OCI-LY1 (cell line): Measurements from ENCODE around the gene ELMOD1.

Experiments used
- H2AFZ ChIP-seq: fragments of 200-600 bp; sonication (generic), shearing (Covaris generic); 2 replicates; pipeline ENCODE4 v1.6.0; 2014; ENCODE audit warnings: antibody characterized with exemption, mild to moderate bottlenecking, low read length
- H3F3A ChIP-seq: fragments of 200-600 bp; sonication (generic), shearing (Covaris generic); 2 replicates; pipeline ENCODE4 v1.6.0; 2014; ENCODE audit warnings: mild to moderate bottlenecking, antibody characterized with exemption, low read length, moderate library complexity; ENCODE audit not compliant: insufficient read depth
- H3K27ac ChIP-seq: fragments of 200-600 bp; sonication (generic); 2 replicates; pipeline ENCODE4 v1.5.1; 2014; ENCODE audit warnings: low read length, mixed run types, mild to moderate bottlenecking, low read depth; ENCODE audit not compliant: poor library complexity, severe bottlenecking
- H3K27me3 ChIP-seq: fragments of 200-600 bp; sonication (generic); 2 replicates; pipeline ENCODE4 v1.6.0; 2014; ENCODE audit warnings: antibody characterized with exemption, mild to moderate bottlenecking, low read length, moderate library complexity; ENCODE audit not compliant: insufficient read depth
- H3K36me3 ChIP-seq: fragments of 200-600 bp; sonication (generic); 2 replicates; pipeline ENCODE4 v1.6.1; 2014; ENCODE audit warnings: mild to moderate bottlenecking, antibody characterized with exemption, low read length, moderate library complexity, mixed read lengths; ENCODE audit not compliant: insufficient read depth
- H3K4me1 ChIP-seq: fragments of 200-600 bp; sonication (generic); 2 replicates; pipeline ENCODE4 v1.5.1; 2014; ENCODE audit warnings: mild to moderate bottlenecking, low read length, moderate library complexity; ENCODE audit not compliant: insufficient read depth, severe bottlenecking
- H3K4me2 ChIP-seq: fragments of 200-600 bp; sonication (generic), shearing (Covaris generic); 2 replicates; pipeline ENCODE4 v1.6.1; 2014; ENCODE audit warnings: low read length
- H3K4me3 ChIP-seq: fragments of 200-600 bp; sonication (generic); 2 replicates; pipeline ENCODE4 v1.5.1; 2014; ENCODE audit warnings: low read length, low read depth, mild to moderate bottlenecking, mixed read lengths; ENCODE audit not compliant: poor library complexity, severe bottlenecking
- H3K79me2 ChIP-seq: fragments of 200-600 bp; shearing (Covaris generic); 2 replicates; pipeline ENCODE4 v1.6.1; 2016; ENCODE audit warnings: mixed run types, low read length, mixed read lengths; ENCODE audit not compliant: insufficient read depth
- H3K9ac ChIP-seq: fragments of 200-600 bp; sonication (generic), shearing (Covaris generic); 2 replicates; pipeline ENCODE4 v1.6.1; 2014; ENCODE audit warnings: mild to moderate bottlenecking, low read length, mixed read lengths
- H3K9me2 ChIP-seq: fragments of 200-600 bp; sonication (generic), shearing (Covaris generic); 2 replicates; pipeline ENCODE4 v1.6.1; 2014; ENCODE audit warnings: low read depth, mild to moderate bottlenecking, low read length, mixed read lengths
- H3K9me3 ChIP-seq: fragments of 200-600 bp; shearing (Covaris generic); 2 replicates; pipeline ENCODE4 v1.6.1; 2014; ENCODE audit warnings: low read length, mixed read lengths
- H4K20me1 ChIP-seq: fragments of 200-600 bp; sonication (generic), shearing (Covaris generic); 2 replicates; pipeline ENCODE4 v1.6.0; 2016; ENCODE audit warnings: mild to moderate bottlenecking, low read length; ENCODE audit not compliant: insufficient read depth
- CTCF ChIP-seq: fragments of 200-600 bp; sonication (generic), shearing (Covaris generic); IDR thresholded peaks from 2 replicates; pipeline ENCODE4 v1.5.1; 2017; ENCODE audit warnings: mild to moderate bottlenecking, antibody characterized with exemption, low read length, moderate library complexity, mixed read lengths
- EZH2 ChIP-seq: fragments of 200-600 bp; sonication (generic), shearing (Covaris generic); IDR thresholded peaks from 2 replicates; pipeline ENCODE4 v1.8.0; 2017; ENCODE audit warnings: borderline replicate concordance, mixed run types, mild to moderate bottlenecking, antibody characterized with exemption, low read length, moderate library complexity, mixed read lengths

Gene ELMOD1

GRCh38 chr11:107590460-107591377 lies at the start of gene ELMOD1:
Gene ELMOD1, plus strand, starts transcription at chr11:107591147. Its CDS starts 27,043 bp downstream, at chr11:107618190.
- Histone ChIP-seq H3K36me3 (no peaks in the 10 kb centered on the region), H3F3A (no peaks in the 10 kb centered on the region), H3K79me2 (no peaks in the 10 kb centered on the region), H3K9me3 (no peaks in the 10 kb centered on the region), H3K9ac (no peak within 1 kb of the TSS), H4K20me1 (no peaks in the 10 kb centered on the region), H3K27ac (no peak within 1 kb of the TSS), H3K9me2 (no peaks in the 10 kb centered on the region), H3K27me3 (no peaks in the 10 kb centered on the region; the same call in 1 of the 2 replicates), H3K4me1 (no peaks in the 10 kb centered on the region), H3K4me2 (peak within 1 kb of the TSS; percentile 64), H2AFZ (no peak within 1 kb of the TSS), H3K4me3 (peak within 1 kb of the TSS; percentile 55)
- TF ChIP-seq EZH2: no peak

- Histone ChIP-seq H3K9me3 (no peaks in the 10 kb centered on the region), H3K4me1 (no peaks in the 10 kb centered on the region), H3K79me2 (no peaks in the 10 kb centered on the region), H3K9me2 (no peaks in the 10 kb centered on the region), H3K27ac (no peak overlapping the region), H3K4me3 (no peak overlapping the region), H3F3A (no peaks in the 10 kb centered on the region), H3K4me2 (no peak overlapping the region), H3K9ac (no peak overlapping the region), H3K27me3 (no peaks in the 10 kb centered on the region), H2AFZ (no peak overlapping the region), H4K20me1 (no peaks in the 10 kb centered on the region), H3K36me3 (peaks cover 12% of the 10 kb centered on the region; the same call in 1 of the 2 replicates)
- no peak for TF ChIP-seq CTCF
- TF ChIP-seq EZH2: no peak
Observed at GRCh38 chr11:107545101-107545514, 45.8 kb upstream of the ELMOD1 start.

GRCh38 chr11:107547961-107548360 lies 43.0 kb upstream of the ELMOD1 start:
- no peaks in the 10 kb centered on the region for H3K9me3 ChIP-seq
- no peak overlapping the region for H3K4me3 ChIP-seq
- no peak for TF ChIP-seq EZH2
- TF ChIP-seq CTCF: no peak
- H2AFZ ChIP-seq: no peak overlapping the region
- no peaks in the 10 kb centered on the region for H3F3A ChIP-seq
- H3K79me2 ChIP-seq: no peaks in the 10 kb centered on the region
- no peak overlapping the region for H3K4me2 ChIP-seq
- H4K20me1 ChIP-seq: no peaks in the 10 kb centered on the region
- no peak overlapping the region for H3K9ac ChIP-seq
- H3K27me3 ChIP-seq: no peaks in the 10 kb centered on the region
- H3K9me2 ChIP-seq: no peaks in the 10 kb centered on the region
- peaks cover 31% of the 10 kb centered on the region; the same call in 1 of the 2 replicates for H3K36me3 ChIP-seq
- no peaks in the 10 kb centered on the region for H3K4me1 ChIP-seq
- H3K27ac ChIP-seq: no peak overlapping the region
